K562 (cell line): Measurements from ENCODE around the gene TMED8. TPM values are rescaled to one million over a fixed set of nuclear protein-coding genes. Genes with fewer than 3 reads are reported as not detected.
A peak's percentile ranks its signal among the peaks of the same experiment; 100 is the strongest.

Source experiments
- ATF7 ChIP-seq: fragments of 450-650 bp; IDR thresholded peaks from 2 replicates; pipeline ENCODE4 v1.7.1; 2014; ENCODE audit warnings: mild to moderate bottlenecking, moderate library complexity
- CBX2 ChIP-seq: fragments of 200-600 bp; sonication (generic); IDR thresholded peaks from one replicate; pipeline ENCODE4 v1.6.1; 2012; ENCODE audit warnings: mild to moderate bottlenecking, low read length, inconsistent platforms; ENCODE audit not compliant: insufficient read depth, poor library complexity, severe bottlenecking
- CTCF ChIP-seq, 3 experiments: IDR thresholded peaks in 2 of 3; conservative IDR thresholded peaks in 1 of 3; 2 replicates each; pipeline ENCODE4 v1.5.1; 2011 to 2012; ENCODE audit warnings: low read length in 3 of 3, mild to moderate bottlenecking in 3 of 3, control low read depth in 2 of 3, improper control_type of control experiment in 1 of 3, inconsistent platforms in 1 of 3, low read depth in 1 of 3, mixed read lengths in 1 of 3, moderate library complexity in 1 of 3; ENCODE audit not compliant: insufficient read depth in 2 of 3
- ESRRA ChIP-seq: fragments of 450-650 bp; IDR thresholded peaks from 2 replicates; pipeline ENCODE4 v1.6.1; 2014; ENCODE audit warnings: low read depth, mild to moderate bottlenecking, moderate library complexity, borderline replicate concordance
- ETV1 ChIP-seq: fragments of 450-650 bp; conservative IDR thresholded peaks from 2 replicates; pipeline ENCODE4 v1.6.1; 2016; ENCODE audit warnings: missing genetic modification characterization, control low read depth, low read depth, missing compliant biosample characterization
- ETV6 ChIP-seq, 3 experiments: fragments of 150-350 bp in 1 of 3; sonication (generic) in 1 of 3; formaldehyde crosslinking in 1 of 3; IDR thresholded peaks; 2 replicates each; pipeline versions ENCODE4 v1.6.1 to v1.8.0; 2014 to 2022; ENCODE audit warnings: borderline replicate concordance in 2 of 3, low read depth in 2 of 3, antibody characterized with exemption in 1 of 3, low read length in 1 of 3, mild to moderate bottlenecking in 1 of 3, missing genetic modification reagents in 1 of 3
- FOXA1 ChIP-seq: fragments of 450-650 bp; IDR thresholded peaks from 2 replicates; pipeline ENCODE4 v1.6.1; 2016; ENCODE audit warnings: mild to moderate bottlenecking, borderline replicate concordance
- HDAC2 ChIP-seq: fragments of 450-650 bp; IDR thresholded peaks from 2 replicates; pipeline ENCODE4 v1.6.1; 2016; ENCODE audit warnings: mild to moderate bottlenecking
- MXI1 ChIP-seq: IDR thresholded peaks from 2 replicates; pipeline ENCODE4 v1.6.1; 2011; ENCODE audit warnings: low read depth, mild to moderate bottlenecking, improper control_type of control experiment, low read length
- MYC ChIP-seq, 2 experiments: fragments of 250-450 bp in 1 of 2; sonication (Bioruptor Pico) in 1 of 2; IDR thresholded peaks; 2 replicates each; pipeline versions ENCODE4 v1.5.1 to v1.6.1; 2012 to 2021; ENCODE audit warnings: low read depth in 2 of 2, borderline replicate concordance in 1 of 2, improper control_type of control experiment in 1 of 2, low read length in 1 of 2, mild to moderate bottlenecking in 1 of 2, moderate library complexity in 1 of 2
- NONO ChIP-seq, 2 experiments: fragments of 200-400 bp in 1 of 2; fragments of 450-650 bp in 1 of 2; formaldehyde crosslinking in 1 of 2; IDR thresholded peaks; 2 replicates each; pipeline ENCODE4 v1.6.1; 2017; ENCODE audit warnings: low read depth in 2 of 2, mild to moderate bottlenecking in 2 of 2, moderate library complexity in 2 of 2, low read length in 1 of 2
- PHB2 ChIP-seq: fragments of 450-650 bp; IDR thresholded peaks from 2 replicates; pipeline ENCODE4 v1.6.1; 2017; ENCODE audit warnings: low read depth
- PKNOX1 ChIP-seq: fragments of 450-650 bp; IDR thresholded peaks from 2 replicates; pipeline ENCODE4 v1.6.1; 2016
- POLR3G ChIP-seq: IDR thresholded peaks from 2 replicates; pipeline ENCODE4 v1.6.1; 2011; ENCODE audit not compliant: insufficient read length, insufficient replicate concordance; ENCODE audit errors: extremely low read depth
- RAD51 ChIP-seq: fragments of 450-650 bp; IDR thresholded peaks from 2 replicates; pipeline ENCODE4 v1.7.1; 2016; ENCODE audit warnings: low read depth, mild to moderate bottlenecking, borderline replicate concordance
- RBBP5 ChIP-seq: fragments of 200-600 bp; sonication (generic); IDR thresholded peaks from 2 replicates; pipeline ENCODE4 v1.6.1; 2012; ENCODE audit warnings: borderline replicate concordance, mild to moderate bottlenecking, low read length, control low read depth, inconsistent platforms; ENCODE audit not compliant: insufficient read depth, poor library complexity, severe bottlenecking
- ZBTB7A ChIP-seq: IDR thresholded peaks from 2 replicates; pipeline ENCODE4 v1.6.1; 2011; ENCODE audit warnings: low read depth, mild to moderate bottlenecking, low read length, moderate library complexity, borderline replicate concordance; ENCODE audit not compliant: control insufficient read depth
- polyA plus RNA-seq, 8 experiments: library from polyadenylated mRNA; depleted of rRNA in 4 of 8; stranded (reverse) in 5 of 8; unstranded in 3 of 8; fragments of >200 nt; fragmentation: Nextera tagmentation in 2 of 8; fragmentation: Illumina TruSeq in 1 of 8; extraction: Ambion mirVana in 2 of 8; extraction: Trizol in 1 of 8; gene quantifications; 2 replicates each; pipeline versions ENCODE4 v1.2.1 to v1.2.3, GENCODE V29; 2011 to 2014; ENCODE audit warnings: inconsistent platforms in 1 of 8, missing spikeins in 1 of 8
- total RNA-seq, 7 experiments: library from RNA; depleted of rRNA in 6 of 7; stranded (reverse); fragments of >200 nt in 6 of 7; fragmentation: Illumina TruSeq in 2 of 7; extraction: Trizol in 2 of 7; gene quantifications; 2 replicates each; pipeline versions ENCODE4 v1.2.1 to v1.2.3, GENCODE V29; 2011 to 2021; ENCODE audit warnings: low replicate concordance in 1 of 7
- TF ChIP-seq, protein P1 (sequence below): fragments of 450-650 bp; IDR thresholded peaks from 2 replicates; pipeline ENCODE4 v1.6.1; 2016; ENCODE audit warnings: borderline replicate concordance

The TMED8 gene
- total and polyA plus RNA-seq, 9 of the 15 experiments (the other 6 are each of a cell fraction or from before 2014, with no cell fraction given), result 3.3 to 17.4 (median 12.0) TPM

GRCh38 chr14:77376771-77377501, at the start of gene TMED8, which contains the start of gene SAMD15 (continued):
- TF ChIP-seq MYC (IDR thresholded peaks at IDR 0.05; ENCODE audit: low read depth, low read length) (0 out of 2 replicates have a peak, but pooled peaks have one; percentile 16), MYC (CRISPR knock-in tag; IDR thresholded peaks at IDR 0.05; ENCODE audit: borderline replicate concordance, low read depth) (no peak), PHB2 (no peak), ETV6 (IDR thresholded peaks at IDR 0.05; ENCODE audit: borderline replicate concordance in 1 of 2, low read depth in 2 of 2, low read length in 1 of 2) (no peak), ETV6 (CRISPR knock-in tag; IDR thresholded peaks at IDR 0.05; ENCODE audit: borderline replicate concordance) (no peak), ETV1 (tag) (peak; percentile 78), ATF7 (0 out of 2 replicates have a peak, but pooled peaks have one; percentile 38), FOXA1 (no peak), POLR3G (no peak), NONO (IDR thresholded peaks at IDR 0.05; ENCODE audit: low read depth in 2 of 2, low read length in 1 of 2) (0 out of 4 replicates have a peak, but pooled peaks of 1 of the 2 experiments have one; percentile 29), RBBP5 (peak; percentile 32), CTCF (IDR thresholded peaks at IDR 0.05 in 2 of 3, conservative IDR thresholded peaks at IDR 0.05 in 1 of 3; ENCODE audit: insufficient read depth in 2 of 3, low read depth in 1 of 3, low read length in 3 of 3) (0 out of 6 replicates have a peak, but pooled peaks have one; percentile 16), CBX2 (no peak), MXI1 (0 out of 2 replicates have a peak, but pooled peaks have one; percentile 44), RAD51 (no peak), PKNOX1 (0 out of 2 replicates have a peak, but pooled peaks have one; percentile 35), HDAC2 (0 out of 2 replicates have a peak, but pooled peaks have one; percentile 35), ESRRA (no peak), ZBTB7A (peak; percentile 50; the same call in 1 of the 2 replicates)
- TF ChIP-seq, protein P1, sequence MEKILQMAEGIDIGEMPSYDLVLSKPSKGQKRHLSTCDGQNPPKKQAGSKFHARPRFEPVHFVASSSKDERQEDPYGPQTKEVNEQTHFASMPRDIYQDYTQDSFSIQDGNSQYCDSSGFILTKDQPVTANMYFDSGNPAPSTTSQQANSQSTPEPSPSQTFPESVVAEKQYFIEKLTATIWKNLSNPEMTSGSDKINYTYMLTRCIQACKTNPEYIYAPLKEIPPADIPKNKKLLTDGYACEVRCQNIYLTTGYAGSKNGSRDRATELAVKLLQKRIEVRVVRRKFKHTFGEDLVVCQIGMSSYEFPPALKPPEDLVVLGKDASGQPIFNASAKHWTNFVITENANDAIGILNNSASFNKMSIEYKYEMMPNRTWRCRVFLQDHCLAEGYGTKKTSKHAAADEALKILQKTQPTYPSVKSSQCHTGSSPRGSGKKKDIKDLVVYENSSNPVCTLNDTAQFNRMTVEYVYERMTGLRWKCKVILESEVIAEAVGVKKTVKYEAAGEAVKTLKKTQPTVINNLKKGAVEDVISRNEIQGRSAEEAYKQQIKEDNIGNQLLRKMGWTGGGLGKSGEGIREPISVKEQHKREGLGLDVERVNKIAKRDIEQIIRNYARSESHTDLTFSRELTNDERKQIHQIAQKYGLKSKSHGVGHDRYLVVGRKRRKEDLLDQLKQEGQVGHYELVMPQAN, result peak; percentile 84; the same call in 1 of the 2 replicates
